Spinal cord (tissue), 10 donors: Measurements from ENCODE around the gene VPS13C. TPM values are rescaled to one million over a fixed set of nuclear protein-coding genes. Genes with fewer than 3 reads are reported as not detected.

ENCODE experiments used
- DNase-seq, 6 donors: peaks; one replicate each; pipeline versions ENCODE4 v3.0.0 to v3.0.0-alpha.2; 2013 to 2015; ENCODE audit warnings: low spot score in 6 of 6, low read depth in 4 of 6
- H3K27ac ChIP-seq: one replicate; pipeline ENCODE4 v1.5.1; 2013; ENCODE audit warnings: low read depth, low read length, control low read depth
- H3K27me3 ChIP-seq: one replicate; pipeline ENCODE4 v1.6.1; 2013; ENCODE audit warnings: low read length; ENCODE audit not compliant: control insufficient read depth, insufficient read depth
- H3K36me3 ChIP-seq: one replicate; pipeline ENCODE4 v1.6.1; 2013; ENCODE audit warnings: low read length; ENCODE audit not compliant: control insufficient read depth, insufficient read depth
- H3K4me1 ChIP-seq: one replicate; pipeline ENCODE4 v1.6.1; 2013; ENCODE audit warnings: low read length; ENCODE audit not compliant: control insufficient read depth, insufficient read depth
- H3K4me3 ChIP-seq: one replicate; pipeline ENCODE4 v1.5.1; 2013; ENCODE audit warnings: low read depth, low read length, control low read depth
- H3K9me3 ChIP-seq: one replicate; pipeline ENCODE4 v1.6.1; 2013; ENCODE audit warnings: low read length; ENCODE audit not compliant: control insufficient read depth, insufficient read depth
- WGBS: methylation state at CpG from one replicate; pipeline ENCODE4 v1.1.5; 2013; ENCODE audit warnings: missing lambda C conversion rate; ENCODE audit not compliant: insufficient coverage; 5-methylcytosine and 5-hydroxymethylcytosine counted together
- polyA plus RNA-seq, 2 donors: library from polyadenylated mRNA; unstranded; fragments of 120-200 nt; gene quantifications; one replicate each; pipeline ENCODE4 v1.2.1, GENCODE V29; 2013; ENCODE audit not compliant: insufficient read length in 2 of 2
- total RNA-seq, 2 donors: library from RNA; depleted of rRNA in 1 of 2; stranded (reverse); fragments of 120-200 nt in 1 of 2; fragments of >200 nt in 1 of 2; gene quantifications; one replicate each; pipeline versions ENCODE4 v1.2.3 to v1.2.4, GENCODE V29; 2013 to 2014
- donor health status: healthy.

VPS13C gene
- total and polyA plus RNA-seq, 4 donors = 55.2 to 149 (median 66.0) TPM

DNA sequence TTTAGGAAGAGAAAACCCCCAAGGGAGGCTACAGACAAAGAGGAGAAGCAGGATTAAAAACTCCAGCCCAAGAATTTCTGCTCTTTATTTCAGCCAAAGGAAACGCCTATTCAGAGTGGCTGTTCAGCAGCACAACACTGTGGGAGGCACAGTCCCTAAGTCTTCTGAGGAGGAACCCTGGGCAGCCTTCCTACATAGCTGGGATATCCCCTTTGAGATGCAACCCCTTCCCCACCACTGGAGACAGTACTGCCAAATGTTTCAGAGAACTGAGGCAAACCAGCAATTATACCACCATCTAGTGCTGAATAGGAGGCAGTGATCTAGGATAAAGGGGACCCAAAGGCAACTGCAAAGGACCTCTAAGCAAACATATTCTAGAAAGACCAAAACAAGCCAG lies 168.1 kb downstream of the VPS13C start:
- Histone ChIP-seq H3K36me3 (peaks cover 4% of the 10 kb centered on the region), H3K4me1 (no peaks in the 10 kb centered on the region), H3K27me3 (no peaks in the 10 kb centered on the region), H3K27ac (no peak overlapping the region), H3K4me3 (no peak overlapping the region), H3K9me3 (peaks cover 2% of the 10 kb centered on the region)
- no peak for DNase-seq
- WGBS = no CpG with 5 or more reads among the region's 1 CpG

- WGBS = 50% methylated on average over 1 of the region's 2 CpGs
- Histone ChIP-seq H3K27me3 (no peaks in the 10 kb centered on the region), H3K4me1 (no peaks in the 10 kb centered on the region), H3K4me3 (no peak overlapping the region), H3K27ac (no peak overlapping the region), H3K36me3 (peaks cover 4% of the 10 kb centered on the region), H3K9me3 (peaks cover 2% of the 10 kb centered on the region)
- no peak for DNase-seq
These were observed 170.1 kb downstream of the VPS13C start for GRCh38 chr15:61890106-61890505.

DNA sequence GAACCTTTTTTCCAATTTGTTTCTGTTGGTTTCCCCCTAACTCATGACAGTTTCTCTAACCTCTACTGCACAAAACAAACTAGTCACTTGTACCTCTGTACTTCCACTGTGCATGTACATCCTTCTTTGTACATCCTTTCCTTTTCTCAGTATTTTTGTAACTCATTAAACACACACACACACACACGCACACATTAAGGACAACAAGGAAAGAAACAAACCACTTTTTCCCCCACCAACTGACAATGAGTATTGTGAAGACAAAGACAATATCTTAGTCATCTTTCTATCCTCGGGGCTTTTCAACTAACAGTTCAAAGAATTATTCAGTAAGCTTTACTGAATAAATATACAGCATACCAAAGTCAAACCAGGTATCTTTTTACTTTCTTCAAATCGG lies 170.5 kb downstream of the VPS13C start:
- H3K4me1 ChIP-seq = no peaks in the 10 kb centered on the region
- H3K4me3 ChIP-seq = no peak overlapping the region
- H3K9me3 ChIP-seq = peaks cover 2% of the 10 kb centered on the region
- H3K27ac ChIP-seq = no peak overlapping the region
- WGBS = no CpG with 5 or more reads among the region's 3 CpGs
- DNase-seq = no peak
- H3K36me3 ChIP-seq = peaks cover 4% of the 10 kb centered on the region
- no peaks in the 10 kb centered on the region for H3K27me3 ChIP-seq

- no CpG with 5 or more reads among the region's 5 CpGs for WGBS
These were observed 172.0 kb downstream of the VPS13C start for GRCh38 chr15:61888074-61888780.

DNA sequence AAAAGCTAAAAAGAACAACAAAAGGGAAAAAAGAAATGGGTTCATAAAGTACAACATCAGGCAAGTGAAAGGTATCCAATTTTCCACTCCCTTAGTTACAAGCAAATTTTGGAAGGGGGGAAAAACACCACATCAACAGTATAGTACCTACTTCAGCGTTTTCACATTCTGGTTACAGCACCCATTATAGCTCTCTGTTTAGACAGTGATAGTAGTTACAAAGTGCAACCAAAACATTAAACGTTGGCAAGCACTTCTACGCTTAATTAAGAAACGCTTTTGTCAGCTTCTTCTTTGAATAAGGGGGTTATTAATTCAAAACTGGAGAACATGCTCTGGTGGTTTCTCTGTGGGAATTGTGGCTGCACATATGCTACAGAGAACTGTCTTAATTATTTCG lies 180.2 kb downstream of the VPS13C start:
- Histone ChIP-seq H3K27ac (no peak overlapping the region), H3K4me3 (no peak overlapping the region), H3K27me3 (no peaks in the 10 kb centered on the region), H3K36me3 (no peaks in the 10 kb centered on the region), H3K4me1 (no peaks in the 10 kb centered on the region), H3K9me3 (no peaks in the 10 kb centered on the region)
- WGBS = no CpG with 5 or more reads among the region's 5 CpGs
- DNase-seq = peak in 2 of 6 donors; percentile 30 to 84

More at GRCh38 chr15:61888074-61888780, 172.0 kb downstream of the VPS13C start:
- no peak overlapping the region for H3K27ac ChIP-seq
- peaks cover 4% of the 10 kb centered on the region for H3K36me3 ChIP-seq
- no peaks in the 10 kb centered on the region for H3K4me1 ChIP-seq
- DNase-seq = no peak
- no peak overlapping the region for H3K4me3 ChIP-seq
- no peaks in the 10 kb centered on the region for H3K27me3 ChIP-seq
- H3K9me3 ChIP-seq = peaks cover 2% of the 10 kb centered on the region

DNA sequence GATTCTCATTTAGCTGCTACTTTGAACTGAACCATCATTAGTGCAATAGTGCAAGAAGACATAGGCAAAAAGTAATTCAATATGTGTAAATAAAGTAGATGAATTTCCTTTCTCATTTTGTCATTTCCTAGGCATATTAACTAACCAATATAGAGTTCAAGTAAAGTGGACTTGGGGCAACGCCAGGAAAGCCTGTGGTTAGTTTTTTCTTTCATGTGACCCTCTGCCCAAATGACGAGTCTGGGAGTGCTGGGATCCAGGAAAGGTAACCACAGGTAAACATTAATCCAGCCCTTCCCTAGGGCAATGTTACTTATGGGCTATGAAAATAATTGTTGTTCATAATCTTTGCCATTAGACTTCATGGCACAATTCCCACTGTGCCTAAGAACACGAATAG lies 181.0 kb downstream of the VPS13C start:
- no peaks in the 10 kb centered on the region for H3K36me3 ChIP-seq
- no peaks in the 10 kb centered on the region for H3K9me3 ChIP-seq
- H3K27me3 ChIP-seq = no peaks in the 10 kb centered on the region
- H3K4me1 ChIP-seq = no peaks in the 10 kb centered on the region
- H3K27ac ChIP-seq = no peak overlapping the region
- no peak overlapping the region for H3K4me3 ChIP-seq
- no peak for DNase-seq
- WGBS = 100% methylated on average over 2 of the region's 3 CpGs

GRCh38 chr15:61871926-61872522 lies 188.2 kb downstream of the VPS13C start:
- Histone ChIP-seq H3K4me1 (no peaks in the 10 kb centered on the region), H3K4me3 (no peak overlapping the region), H3K9me3 (no peaks in the 10 kb centered on the region), H3K36me3 (no peaks in the 10 kb centered on the region), H3K27ac (no peak overlapping the region), H3K27me3 (no peaks in the 10 kb centered on the region)
- DNase-seq = peak in 3 of 6 donors; percentile 15 to 80 (median 33)
- WGBS = no CpG with 5 or more reads among the region's 1 CpG

- DNase-seq = no peak
- Histone ChIP-seq H3K9me3 (no peaks in the 10 kb centered on the region), H3K4me1 (no peaks in the 10 kb centered on the region), H3K4me3 (no peak overlapping the region), H3K36me3 (no peaks in the 10 kb centered on the region), H3K27ac (no peak overlapping the region), H3K27me3 (no peaks in the 10 kb centered on the region)
- WGBS = 100% methylated on average over 2 of the region's 3 CpGs
These were observed 190.6 kb downstream of the VPS13C start for GRCh38 chr15:61869656-61870055.

- no peak overlapping the region for H3K27ac ChIP-seq
- no peaks in the 10 kb centered on the region for H3K27me3 ChIP-seq
- no peak overlapping the region for H3K4me3 ChIP-seq
- no peaks in the 10 kb centered on the region for H3K36me3 ChIP-seq
- no peaks in the 10 kb centered on the region for H3K4me1 ChIP-seq
- WGBS = 92% methylated on average over 3 of the region's 3 CpGs
- DNase-seq = no peak
- H3K9me3 ChIP-seq = no peaks in the 10 kb centered on the region
These were observed 198.3 kb downstream of the VPS13C start for GRCh38 chr15:61861962-61862361.
